ENCODE data around the gene GLIPR1L2. TPM values are rescaled to one million over a fixed set of nuclear protein-coding genes. Genes with fewer than 3 reads are reported as not detected.
A peak's percentile ranks its signal among the peaks of the same experiment; 100 is the strongest.
"Not testable (repeated sequence)": the region's sequence is repeated elsewhere in the genome, so short reads cannot be mapped to it uniquely, and the experiment has no call there.

Gene GLIPR1L2
- total RNA-seq, 6 experiments from 2014 or later, result 0.33 to 0.83 (median 0.54) TPM

GRCh38 chr12:75432924-75433323, 42.0 kb downstream of the GLIPR1L2 start:
- Mint-ChIP-seq H3K9me3 (peaks cover 26% of the 10 kb centered on the region), H3K4me1 (ENCODE audit: low read depth) (peaks cover 20% of the 10 kb centered on the region), H3K36me3 (ENCODE audit: low read depth) (peaks cover 33% of the 10 kb centered on the region), H3K27ac (no peak overlapping the region), H3K4me3 (no peak overlapping the region), H3K27me3 (ENCODE audit: insufficient read depth) (no peaks in the 10 kb centered on the region)
- no peak for DNase-seq
- no peak for TF ChIP-seq CTCF (IDR thresholded peaks at IDR 0.05)

- peaks cover 18% of the 10 kb centered on the region for H3K9me3 Mint-ChIP-seq
- peaks cover 39% of the 10 kb centered on the region for H3K36me3 Mint-ChIP-seq (ENCODE audit: low read depth)
- H3K4me3 Mint-ChIP-seq, result no peak overlapping the region
- peak; percentile 43 for DNase-seq
- H3K27ac Mint-ChIP-seq, result no peak overlapping the region; the same call in 1 of the 2 replicates
- H3K4me1 Mint-ChIP-seq (ENCODE audit: low read depth), result peaks cover 40% of the 10 kb centered on the region
- peak; percentile 63; the same call in 1 of the 2 replicates for TF ChIP-seq CTCF (IDR thresholded peaks at IDR 0.05)
- no peaks in the 10 kb centered on the region for H3K27me3 Mint-ChIP-seq (ENCODE audit: insufficient read depth)
These were observed 46.7 kb downstream of the GLIPR1L2 start for GRCh38 chr12:75437564-75437963.

- peaks cover 42% of the 10 kb centered on the region for H3K4me1 Mint-ChIP-seq (ENCODE audit: low read depth)
- H3K27me3 Mint-ChIP-seq (ENCODE audit: insufficient read depth), result no peaks in the 10 kb centered on the region
- H3K36me3 Mint-ChIP-seq (ENCODE audit: low read depth), result peaks cover 39% of the 10 kb centered on the region
- no peak for DNase-seq
- TF ChIP-seq CTCF (IDR thresholded peaks at IDR 0.05), result no peak
- H3K4me3 Mint-ChIP-seq, result no peak overlapping the region
- peaks cover 18% of the 10 kb centered on the region for H3K9me3 Mint-ChIP-seq
- no peak overlapping the region for H3K27ac Mint-ChIP-seq
These were observed 47.3 kb downstream of the GLIPR1L2 start for GRCh38 chr12:75438059-75438754.

- Mint-ChIP-seq H3K27ac (peak overlapping the region; percentile 17; the same call in 1 of the 2 replicates), H3K9me3 (peaks cover 18% of the 10 kb centered on the region), H3K4me1 (ENCODE audit: low read depth) (peaks cover 45% of the 10 kb centered on the region), H3K36me3 (ENCODE audit: low read depth) (peaks cover 34% of the 10 kb centered on the region), H3K4me3 (no peak overlapping the region), H3K27me3 (ENCODE audit: insufficient read depth) (no peaks in the 10 kb centered on the region)
- peak; percentile 30 for DNase-seq
- no peak for TF ChIP-seq CTCF (IDR thresholded peaks at IDR 0.05)
These were observed 48.2 kb downstream of the GLIPR1L2 start for GRCh38 chr12:75439048-75439447.

GRCh38 chr12:75439930-75440329, 49.0 kb downstream of the GLIPR1L2 start:
- Mint-ChIP-seq H3K9me3 (peaks cover 18% of the 10 kb centered on the region), H3K4me1 (ENCODE audit: low read depth) (peaks cover 53% of the 10 kb centered on the region), H3K27ac (no peak overlapping the region), H3K27me3 (ENCODE audit: insufficient read depth) (no peaks in the 10 kb centered on the region), H3K4me3 (no peak overlapping the region), H3K36me3 (ENCODE audit: low read depth) (peaks cover 28% of the 10 kb centered on the region)
- no peak for TF ChIP-seq CTCF (IDR thresholded peaks at IDR 0.05)
- DNase-seq, result peak; percentile 18

GRCh38 chr12:75441687-75442449, 51.0 kb downstream of the GLIPR1L2 start:
- not testable (repeated sequence) for H3K27me3 Mint-ChIP-seq (ENCODE audit: insufficient read depth); H3K27ac Mint-ChIP-seq
- peaks cover 72% of the 10 kb centered on the region for H3K4me1 Mint-ChIP-seq (ENCODE audit: low read depth)

GRCh38 chr12:75442454-75442853, 51.6 kb downstream of the GLIPR1L2 start:
- Mint-ChIP-seq H3K36me3 (ENCODE audit: low read depth) (peaks cover 17% of the 10 kb centered on the region), H3K4me1 (ENCODE audit: low read depth) (peaks cover 76% of the 10 kb centered on the region)

More at GRCh38 chr12:75441687-75442449, 51.0 kb downstream of the GLIPR1L2 start:
- H3K4me3 Mint-ChIP-seq, H3K9me3 Mint-ChIP-seq, DNase-seq: not testable (repeated sequence)
- H3K36me3 Mint-ChIP-seq (ENCODE audit: low read depth), result peaks cover 17% of the 10 kb centered on the region

More at GRCh38 chr12:75442454-75442853, 51.6 kb downstream of the GLIPR1L2 start:
- not testable (repeated sequence) for DNase-seq; H3K27me3 Mint-ChIP-seq (ENCODE audit: insufficient read depth); H3K9me3 Mint-ChIP-seq; H3K4me3 Mint-ChIP-seq; H3K27ac Mint-ChIP-seq
